ENCODE data around the gene TFDP2.

The TFDP2 gene

DNA sequence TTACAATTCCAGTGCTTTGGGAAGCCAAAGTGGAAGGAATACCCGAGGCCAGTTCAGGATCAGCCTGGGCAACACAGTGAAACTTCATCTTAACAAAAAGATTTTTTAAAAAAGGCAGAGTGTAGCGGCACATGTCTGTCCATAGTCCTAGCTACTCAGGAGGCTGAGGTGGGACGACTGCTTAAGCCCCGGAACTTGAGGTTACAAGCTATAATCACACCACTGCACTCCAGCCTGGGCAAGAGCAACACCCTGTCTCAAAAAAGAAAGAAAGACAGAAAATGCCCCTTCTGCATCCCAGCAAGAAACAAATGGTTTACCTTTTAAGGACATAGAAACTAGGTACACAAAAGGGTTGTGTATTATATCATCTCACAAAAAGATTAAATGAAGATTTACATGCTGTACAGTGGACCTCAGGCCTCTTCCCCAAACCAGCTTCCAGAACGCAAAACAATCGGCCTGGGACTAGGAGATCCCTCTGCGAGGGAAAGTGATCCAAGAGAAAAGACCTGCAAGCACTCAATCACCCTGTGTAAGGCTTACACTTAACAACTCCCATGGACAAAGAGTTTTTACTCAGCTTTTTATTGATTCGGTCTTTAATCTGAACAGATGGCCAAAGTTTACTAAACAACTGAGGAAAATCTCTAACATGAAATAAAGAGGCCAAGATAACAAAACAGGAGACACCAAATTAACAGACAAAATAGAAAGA, 21.2 kb downstream of the TFDP2 start:
- Histone ChIP-seq H3K27ac (no peak overlapping the region), H3K27me3 (ENCODE audit: control insufficient read depth, insufficient read depth, low read length) (no peaks in the 10 kb centered on the region), H3K4me3 (ENCODE audit: low read depth, low read length) (no peak overlapping the region), H3K4me1 (no peaks in the 10 kb centered on the region), H3K79me2 (peaks cover 8% of the 10 kb centered on the region), H3K36me3 (ENCODE audit: control insufficient read depth, insufficient read depth, low read length) (no peaks in the 10 kb centered on the region), H2AFZ (no peak overlapping the region), H3K4me2 (ENCODE audit: low read length) (no peak overlapping the region), H3K9ac (no peak overlapping the region), H3K9me3 (ENCODE audit: control insufficient read depth, low read length) (no peaks in the 10 kb centered on the region)
- TF ChIP-seq, protein P1, sequence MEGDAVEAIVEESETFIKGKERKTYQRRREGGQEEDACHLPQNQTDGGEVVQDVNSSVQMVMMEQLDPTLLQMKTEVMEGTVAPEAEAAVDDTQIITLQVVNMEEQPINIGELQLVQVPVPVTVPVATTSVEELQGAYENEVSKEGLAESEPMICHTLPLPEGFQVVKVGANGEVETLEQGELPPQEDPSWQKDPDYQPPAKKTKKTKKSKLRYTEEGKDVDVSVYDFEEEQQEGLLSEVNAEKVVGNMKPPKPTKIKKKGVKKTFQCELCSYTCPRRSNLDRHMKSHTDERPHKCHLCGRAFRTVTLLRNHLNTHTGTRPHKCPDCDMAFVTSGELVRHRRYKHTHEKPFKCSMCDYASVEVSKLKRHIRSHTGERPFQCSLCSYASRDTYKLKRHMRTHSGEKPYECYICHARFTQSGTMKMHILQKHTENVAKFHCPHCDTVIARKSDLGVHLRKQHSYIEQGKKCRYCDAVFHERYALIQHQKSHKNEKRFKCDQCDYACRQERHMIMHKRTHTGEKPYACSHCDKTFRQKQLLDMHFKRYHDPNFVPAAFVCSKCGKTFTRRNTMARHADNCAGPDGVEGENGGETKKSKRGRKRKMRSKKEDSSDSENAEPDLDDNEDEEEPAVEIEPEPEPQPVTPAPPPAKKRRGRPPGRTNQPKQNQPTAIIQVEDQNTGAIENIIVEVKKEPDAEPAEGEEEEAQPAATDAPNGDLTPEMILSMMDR (IDR thresholded peaks at IDR 0.05): no peak

DNA sequence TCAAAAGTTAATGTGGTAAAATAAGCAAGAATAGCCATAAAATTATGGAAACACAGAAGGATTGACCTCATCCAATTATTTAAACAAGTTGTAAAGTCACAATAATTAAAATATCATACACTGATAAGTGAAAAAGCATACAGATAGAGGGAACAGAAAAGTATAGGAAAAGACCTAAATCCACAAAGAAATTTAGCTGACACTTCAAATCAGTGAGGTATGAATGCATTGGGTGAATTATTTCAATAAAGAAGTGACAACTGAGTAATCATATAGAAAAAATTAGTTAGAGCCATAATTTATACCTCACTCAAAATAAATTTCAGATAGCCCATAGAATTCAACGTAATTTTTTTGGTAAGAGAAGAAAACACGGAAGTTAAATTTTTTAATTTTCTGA, 25.1 kb downstream of the TFDP2 start:
- Histone ChIP-seq H3K27me3 (ENCODE audit: control insufficient read depth, insufficient read depth, low read length) (no peaks in the 10 kb centered on the region), H3K9me3 (ENCODE audit: control insufficient read depth, low read length) (no peaks in the 10 kb centered on the region), H3K4me3 (ENCODE audit: low read depth, low read length) (no peak overlapping the region), H3K36me3 (ENCODE audit: control insufficient read depth, insufficient read depth, low read length) (no peaks in the 10 kb centered on the region), H3K9ac (no peak overlapping the region), H3K4me1 (no peaks in the 10 kb centered on the region), H3K79me2 (peaks cover 12% of the 10 kb centered on the region), H2AFZ (no peak overlapping the region), H3K4me2 (ENCODE audit: low read length) (no peak overlapping the region), H3K27ac (no peak overlapping the region)
- TF ChIP-seq, protein P1 (IDR thresholded peaks at IDR 0.05): no peak

DNA sequence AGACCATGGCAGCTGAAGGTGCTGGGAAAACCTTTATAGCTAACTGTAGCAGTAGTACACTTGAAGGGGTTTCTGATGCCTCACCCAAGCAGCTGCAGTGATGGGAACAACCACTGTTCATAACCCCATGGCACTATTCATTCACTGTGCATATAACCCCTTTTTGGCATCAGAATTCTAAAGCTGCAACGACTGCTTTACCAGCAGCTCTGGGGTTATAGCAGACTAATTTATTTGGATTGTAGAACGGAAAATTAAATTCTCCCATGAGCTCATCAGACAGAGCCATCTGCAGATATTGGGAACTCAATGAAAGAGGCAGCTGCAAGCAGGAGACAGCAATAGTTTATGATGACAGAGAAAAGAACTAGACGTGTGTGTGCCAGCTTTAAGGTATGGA, 28.6 kb downstream of the TFDP2 start:
- H3K36me3 ChIP-seq (ENCODE audit: control insufficient read depth, insufficient read depth, low read length): no peaks in the 10 kb centered on the region
- TF ChIP-seq, protein P1 (IDR thresholded peaks at IDR 0.05): no peak
- H3K4me3 ChIP-seq (ENCODE audit: low read depth, low read length): no peak overlapping the region
- no peak overlapping the region for H3K9ac ChIP-seq
- peaks cover 19% of the 10 kb centered on the region for H3K79me2 ChIP-seq
- no peaks in the 10 kb centered on the region for H3K4me1 ChIP-seq
- H3K4me2 ChIP-seq (ENCODE audit: low read length): no peak overlapping the region
- H3K9me3 ChIP-seq (ENCODE audit: control insufficient read depth, low read length): no peaks in the 10 kb centered on the region
- H2AFZ ChIP-seq: no peak overlapping the region
- no peaks in the 10 kb centered on the region for H3K27me3 ChIP-seq (ENCODE audit: control insufficient read depth, insufficient read depth, low read length)
- no peak overlapping the region for H3K27ac ChIP-seq

DNA sequence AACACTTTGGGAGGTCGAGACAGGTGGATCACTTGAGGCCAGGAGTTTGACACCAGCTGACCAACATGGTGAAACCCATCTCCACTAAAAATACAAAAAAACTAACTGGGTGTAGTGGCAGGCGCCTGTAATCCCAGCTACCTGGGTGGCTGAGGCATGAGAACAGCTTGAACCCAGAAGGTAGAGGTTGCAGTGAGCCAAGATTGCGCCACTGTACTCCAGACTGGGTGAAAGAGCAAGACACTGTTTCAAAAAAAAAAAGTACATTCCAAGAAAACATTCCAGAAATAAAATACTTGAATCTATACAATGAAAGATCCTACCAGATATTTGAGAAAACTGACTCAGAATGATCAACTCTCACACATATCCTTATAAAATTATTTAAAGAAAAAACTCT, 30.4 kb downstream of the TFDP2 start:
- Histone ChIP-seq H3K4me2 (ENCODE audit: low read length) (no peak overlapping the region), H3K36me3 (ENCODE audit: control insufficient read depth, insufficient read depth, low read length) (no peaks in the 10 kb centered on the region), H3K27me3 (ENCODE audit: control insufficient read depth, insufficient read depth, low read length) (no peaks in the 10 kb centered on the region), H3K79me2 (peaks cover 15% of the 10 kb centered on the region), H3K9me3 (ENCODE audit: control insufficient read depth, low read length) (no peaks in the 10 kb centered on the region), H3K9ac (no peak overlapping the region), H2AFZ (no peak overlapping the region), H3K27ac (no peak overlapping the region), H3K4me1 (no peaks in the 10 kb centered on the region), H3K4me3 (ENCODE audit: low read depth, low read length) (no peak overlapping the region)
- TF ChIP-seq, protein P1 (IDR thresholded peaks at IDR 0.05): no peak

Measured in parathyroid adenoma (tissue), 2 donors.